ENCODE measurements around the gene ZNF444. TPM values are rescaled to one million over a fixed set of nuclear protein-coding genes. Genes with fewer than 3 reads are reported as not detected.

The ZNF444 gene
- total and polyA plus RNA-seq, 12 donors: 7.2 to 66.3 (median 35.8) TPM

DNA sequence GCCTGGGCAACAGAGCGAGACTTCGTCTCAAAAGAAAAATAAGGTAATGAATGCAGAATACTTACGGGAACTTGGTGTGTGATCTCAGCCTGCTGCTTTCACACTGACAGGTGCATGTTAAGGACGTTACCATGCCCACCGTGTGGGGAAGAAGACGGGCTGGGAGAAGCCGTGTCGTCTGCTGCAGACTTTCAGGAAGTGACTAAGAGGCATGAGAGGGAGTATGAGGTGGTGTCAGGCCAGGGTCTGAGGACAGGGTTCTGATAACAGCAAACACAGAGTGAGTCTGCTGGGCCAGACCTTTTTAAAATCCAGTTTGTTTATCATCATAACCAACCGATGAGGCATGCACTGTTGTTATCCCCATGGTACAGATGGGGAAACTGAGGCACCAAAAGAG is 21.2 kb downstream of the ZNF444 start:
- 48 to 58% (median 51%) methylated on average over 9 of the region's 9 CpGs for WGBS, 4 donors
- Histone ChIP-seq H3K27ac (no peak overlapping the region), H3K4me1 (replicated peaks in 1 of 2) (no peaks in the 10 kb centered on the region), H3K27me3 (no peaks in the 10 kb centered on the region), H3K36me3 (replicated peaks in 1 of 2) (peaks cover 0 to 20% of the 10 kb centered on the region in 2 donors), H3K9me3 (replicated peaks in 1 of 3) (no peaks in the 10 kb centered on the region), H3K4me3 (no peak overlapping the region)
- TF ChIP-seq, protein P1, sequence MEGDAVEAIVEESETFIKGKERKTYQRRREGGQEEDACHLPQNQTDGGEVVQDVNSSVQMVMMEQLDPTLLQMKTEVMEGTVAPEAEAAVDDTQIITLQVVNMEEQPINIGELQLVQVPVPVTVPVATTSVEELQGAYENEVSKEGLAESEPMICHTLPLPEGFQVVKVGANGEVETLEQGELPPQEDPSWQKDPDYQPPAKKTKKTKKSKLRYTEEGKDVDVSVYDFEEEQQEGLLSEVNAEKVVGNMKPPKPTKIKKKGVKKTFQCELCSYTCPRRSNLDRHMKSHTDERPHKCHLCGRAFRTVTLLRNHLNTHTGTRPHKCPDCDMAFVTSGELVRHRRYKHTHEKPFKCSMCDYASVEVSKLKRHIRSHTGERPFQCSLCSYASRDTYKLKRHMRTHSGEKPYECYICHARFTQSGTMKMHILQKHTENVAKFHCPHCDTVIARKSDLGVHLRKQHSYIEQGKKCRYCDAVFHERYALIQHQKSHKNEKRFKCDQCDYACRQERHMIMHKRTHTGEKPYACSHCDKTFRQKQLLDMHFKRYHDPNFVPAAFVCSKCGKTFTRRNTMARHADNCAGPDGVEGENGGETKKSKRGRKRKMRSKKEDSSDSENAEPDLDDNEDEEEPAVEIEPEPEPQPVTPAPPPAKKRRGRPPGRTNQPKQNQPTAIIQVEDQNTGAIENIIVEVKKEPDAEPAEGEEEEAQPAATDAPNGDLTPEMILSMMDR (IDR thresholded peaks at IDR 0.05): no peak
- no peak for TF ChIP-seq POLR2A (IDR thresholded peaks at IDR 0.05)
- intact Hi-C loops (cut with DNase I): no loop called here
- no peak for DNase-seq

- no peak for TF ChIP-seq POLR2A (IDR thresholded peaks at IDR 0.05)
- TF ChIP-seq, protein P1 (IDR thresholded peaks at IDR 0.05): no peak
- Histone ChIP-seq H3K9me3 (replicated peaks in 1 of 3) (no peaks in the 10 kb centered on the region), H3K4me1 (replicated peaks in 1 of 2) (no peaks in the 10 kb centered on the region), H3K36me3 (replicated peaks in 1 of 2) (peaks cover 0 to 20% of the 10 kb centered on the region in 2 donors), H3K27me3 (no peaks in the 10 kb centered on the region), H3K4me3 (no peak overlapping the region), H3K27ac (no peak overlapping the region)
- intact Hi-C loops (cut with DNase I): no loop called here
- 84 to 100% (median 90%) methylated on average over 5 to 13 of the region's 13 CpGs for WGBS, 4 donors
- no peak for DNase-seq
Measured at GRCh38 chr19:56163097-56163496, 22.0 kb downstream of the ZNF444 start.

GRCh38 chr19:56167064-56167578 is 26.0 kb downstream of the ZNF444 start:
- intact Hi-C loops (cut with DNase I): no loop called here
- WGBS, 4 donors: 41 to 46% (median 41%) methylated on average over 7 of the region's 7 CpGs

DNA sequence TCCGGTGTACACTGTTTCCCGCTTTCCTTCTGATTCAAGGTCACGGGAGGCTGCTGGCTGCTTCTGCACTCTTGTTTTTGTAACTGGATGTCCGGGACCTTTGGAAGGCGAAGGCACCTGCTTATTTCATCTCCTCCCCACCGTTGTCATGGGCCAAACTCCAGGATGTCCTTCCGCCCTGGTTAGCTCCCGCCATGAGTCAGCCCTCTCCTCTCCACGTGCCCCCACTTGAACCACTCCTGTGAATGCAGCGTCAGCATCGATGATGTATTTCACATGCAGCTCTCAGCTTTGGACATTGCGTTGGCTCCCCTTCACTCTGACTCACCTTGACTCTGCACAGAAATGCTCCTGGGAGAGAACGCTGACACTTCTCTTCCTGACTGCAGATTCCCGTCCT is 29.2 kb downstream of the ZNF444 start:
- Histone ChIP-seq H3K4me1 (replicated peaks in 1 of 2) (peaks cover 0 to 4% of the 10 kb centered on the region in 2 donors), H3K27me3 (no peaks in the 10 kb centered on the region), H3K36me3 (replicated peaks in 1 of 2) (no peaks in the 10 kb centered on the region), H3K27ac (peak overlapping the region in 1 of 5 donors; percentile 30), H3K4me3 (no peak overlapping the region), H3K9me3 (replicated peaks in 1 of 3) (no peaks in the 10 kb centered on the region)
- TF ChIP-seq, protein P1 (IDR thresholded peaks at IDR 0.05): no peak
- no peak for TF ChIP-seq POLR2A (IDR thresholded peaks at IDR 0.05)
- DNase-seq: peak; percentile 73 to 94 (median 86)
- intact Hi-C loops (cut with DNase I): loop anchor here (5.0 kb wide), 2 partner anchors 83 to 93 kb away; no protein-coding TSS in a partner anchor
- WGBS, 4 donors: 30 to 41% (median 37%) methylated on average over 14 of the region's 14 CpGs

More at GRCh38 chr19:56167064-56167578, 26.0 kb downstream of the ZNF444 start:
- peaks cover 0 to 4% of the 10 kb centered on the region in 2 donors for H3K4me1 ChIP-seq (replicated peaks in 1 of 2)
- H3K27me3 ChIP-seq: no peaks in the 10 kb centered on the region
- DNase-seq: no peak
- TF ChIP-seq, protein P1 (IDR thresholded peaks at IDR 0.05): no peak
- TF ChIP-seq POLR2A (IDR thresholded peaks at IDR 0.05): no peak
- H3K9me3 ChIP-seq (replicated peaks in 1 of 3): no peaks in the 10 kb centered on the region
- no peaks in the 10 kb centered on the region for H3K36me3 ChIP-seq (replicated peaks in 1 of 2)
- no peak overlapping the region for H3K4me3 ChIP-seq
- no peak overlapping the region for H3K27ac ChIP-seq
